H1 (cell line): ENCODE results near the gene ERC1. TPM values are rescaled to one million over a fixed set of nuclear protein-coding genes. Genes with fewer than 3 reads are reported as not detected.

Experiments
- SIRT6 ChIP-seq: IDR thresholded peaks from one replicate; pipeline ENCODE4 v1.7.1; 2012; ENCODE audit warnings: low read length, inconsistent platforms
- SP2 ChIP-seq: IDR thresholded peaks from 2 replicates; pipeline ENCODE4 v1.6.1; 2012; ENCODE audit warnings: mild to moderate bottlenecking, low read length, inconsistent platforms
- TAF7 ChIP-seq: optimal IDR thresholded peaks from 2 replicates; pipeline ENCODE3; 2011; ENCODE audit warnings: low read depth, mild to moderate bottlenecking, inconsistent platforms, low read length, moderate library complexity, borderline replicate concordance
- ZNF274 ChIP-seq: IDR thresholded peaks from 2 replicates; pipeline ENCODE4 v1.7.0; 2012; ENCODE audit warnings: low read length, borderline replicate concordance; ENCODE audit errors: extremely low read depth
- polyA plus RNA-seq, 7 experiments: library from polyadenylated mRNA; depleted of rRNA in 3 of 7; stranded (reverse) in 5 of 7; unstranded in 2 of 7; fragments of >200 nt in 5 of 7; fragments of 200-250 nt in 2 of 7; gene quantifications; 1 replicate in 5 of 7; 2 replicates in 1 of 7; 4 replicates in 1 of 7; pipeline versions ENCODE4 v1.2.1 to v1.2.3, GENCODE V29; 2011 to 2013; ENCODE audit warnings: missing spikeins in 2 of 7, mixed read lengths in 2 of 7
- total RNA-seq: library from RNA; stranded (reverse); fragmentation: NEBNext Ultra II Directional; extraction: Animal tissue kit (Norgen Biotek cat#: 25700); gene quantifications from 2 replicates; pipeline ENCODE4 v1.2.1, GENCODE V29; 2021
- TF ChIP-seq, protein P1 (sequence below): fragments of 300-600 bp; sonication (generic); IDR thresholded peaks from 2 replicates; pipeline ENCODE4 v1.7.1; 2012; ENCODE audit warnings: low read length, moderate library complexity, mild to moderate bottlenecking, inconsistent platforms; ENCODE audit not compliant: insufficient replicate concordance

Gene ERC1
- total and polyA plus RNA-seq, 2 of the 8 experiments (the other 6 are each of a cell fraction or from before 2014, with no cell fraction given): 7.8 to 45.7 TPM

DNA sequence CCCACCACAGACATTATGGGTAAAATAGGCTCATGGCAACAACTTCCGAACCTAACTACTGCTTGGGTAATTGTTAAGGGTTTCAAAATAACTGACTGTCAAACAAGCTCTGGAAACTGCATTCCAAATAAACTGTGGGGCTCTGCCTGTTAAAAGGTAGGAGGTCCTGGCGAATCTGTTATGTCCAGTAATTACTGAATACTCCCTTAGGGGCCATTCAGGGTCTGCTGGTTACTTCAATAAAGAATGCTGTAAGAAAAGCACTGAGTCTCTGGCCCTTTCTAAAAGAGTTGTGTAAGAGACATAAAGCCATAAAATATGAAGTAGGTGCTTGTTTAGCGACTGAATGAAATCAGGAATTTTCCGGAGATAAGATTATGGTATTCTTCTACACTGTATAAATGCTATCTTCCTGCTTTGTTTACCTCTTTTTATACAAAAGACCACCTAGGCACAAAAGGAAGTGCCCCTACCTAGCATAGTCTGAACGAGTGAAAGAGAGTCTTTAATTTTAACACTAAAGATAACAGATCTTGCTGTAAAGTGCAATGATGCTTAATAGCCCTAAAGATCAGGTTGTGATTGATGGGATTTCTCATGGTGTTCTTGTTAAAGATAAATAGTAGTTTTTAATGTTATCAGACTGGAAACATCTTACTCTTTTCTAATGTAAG is 475.6 kb downstream of the ERC1 start (continued):
- TF ChIP-seq, protein P1, sequence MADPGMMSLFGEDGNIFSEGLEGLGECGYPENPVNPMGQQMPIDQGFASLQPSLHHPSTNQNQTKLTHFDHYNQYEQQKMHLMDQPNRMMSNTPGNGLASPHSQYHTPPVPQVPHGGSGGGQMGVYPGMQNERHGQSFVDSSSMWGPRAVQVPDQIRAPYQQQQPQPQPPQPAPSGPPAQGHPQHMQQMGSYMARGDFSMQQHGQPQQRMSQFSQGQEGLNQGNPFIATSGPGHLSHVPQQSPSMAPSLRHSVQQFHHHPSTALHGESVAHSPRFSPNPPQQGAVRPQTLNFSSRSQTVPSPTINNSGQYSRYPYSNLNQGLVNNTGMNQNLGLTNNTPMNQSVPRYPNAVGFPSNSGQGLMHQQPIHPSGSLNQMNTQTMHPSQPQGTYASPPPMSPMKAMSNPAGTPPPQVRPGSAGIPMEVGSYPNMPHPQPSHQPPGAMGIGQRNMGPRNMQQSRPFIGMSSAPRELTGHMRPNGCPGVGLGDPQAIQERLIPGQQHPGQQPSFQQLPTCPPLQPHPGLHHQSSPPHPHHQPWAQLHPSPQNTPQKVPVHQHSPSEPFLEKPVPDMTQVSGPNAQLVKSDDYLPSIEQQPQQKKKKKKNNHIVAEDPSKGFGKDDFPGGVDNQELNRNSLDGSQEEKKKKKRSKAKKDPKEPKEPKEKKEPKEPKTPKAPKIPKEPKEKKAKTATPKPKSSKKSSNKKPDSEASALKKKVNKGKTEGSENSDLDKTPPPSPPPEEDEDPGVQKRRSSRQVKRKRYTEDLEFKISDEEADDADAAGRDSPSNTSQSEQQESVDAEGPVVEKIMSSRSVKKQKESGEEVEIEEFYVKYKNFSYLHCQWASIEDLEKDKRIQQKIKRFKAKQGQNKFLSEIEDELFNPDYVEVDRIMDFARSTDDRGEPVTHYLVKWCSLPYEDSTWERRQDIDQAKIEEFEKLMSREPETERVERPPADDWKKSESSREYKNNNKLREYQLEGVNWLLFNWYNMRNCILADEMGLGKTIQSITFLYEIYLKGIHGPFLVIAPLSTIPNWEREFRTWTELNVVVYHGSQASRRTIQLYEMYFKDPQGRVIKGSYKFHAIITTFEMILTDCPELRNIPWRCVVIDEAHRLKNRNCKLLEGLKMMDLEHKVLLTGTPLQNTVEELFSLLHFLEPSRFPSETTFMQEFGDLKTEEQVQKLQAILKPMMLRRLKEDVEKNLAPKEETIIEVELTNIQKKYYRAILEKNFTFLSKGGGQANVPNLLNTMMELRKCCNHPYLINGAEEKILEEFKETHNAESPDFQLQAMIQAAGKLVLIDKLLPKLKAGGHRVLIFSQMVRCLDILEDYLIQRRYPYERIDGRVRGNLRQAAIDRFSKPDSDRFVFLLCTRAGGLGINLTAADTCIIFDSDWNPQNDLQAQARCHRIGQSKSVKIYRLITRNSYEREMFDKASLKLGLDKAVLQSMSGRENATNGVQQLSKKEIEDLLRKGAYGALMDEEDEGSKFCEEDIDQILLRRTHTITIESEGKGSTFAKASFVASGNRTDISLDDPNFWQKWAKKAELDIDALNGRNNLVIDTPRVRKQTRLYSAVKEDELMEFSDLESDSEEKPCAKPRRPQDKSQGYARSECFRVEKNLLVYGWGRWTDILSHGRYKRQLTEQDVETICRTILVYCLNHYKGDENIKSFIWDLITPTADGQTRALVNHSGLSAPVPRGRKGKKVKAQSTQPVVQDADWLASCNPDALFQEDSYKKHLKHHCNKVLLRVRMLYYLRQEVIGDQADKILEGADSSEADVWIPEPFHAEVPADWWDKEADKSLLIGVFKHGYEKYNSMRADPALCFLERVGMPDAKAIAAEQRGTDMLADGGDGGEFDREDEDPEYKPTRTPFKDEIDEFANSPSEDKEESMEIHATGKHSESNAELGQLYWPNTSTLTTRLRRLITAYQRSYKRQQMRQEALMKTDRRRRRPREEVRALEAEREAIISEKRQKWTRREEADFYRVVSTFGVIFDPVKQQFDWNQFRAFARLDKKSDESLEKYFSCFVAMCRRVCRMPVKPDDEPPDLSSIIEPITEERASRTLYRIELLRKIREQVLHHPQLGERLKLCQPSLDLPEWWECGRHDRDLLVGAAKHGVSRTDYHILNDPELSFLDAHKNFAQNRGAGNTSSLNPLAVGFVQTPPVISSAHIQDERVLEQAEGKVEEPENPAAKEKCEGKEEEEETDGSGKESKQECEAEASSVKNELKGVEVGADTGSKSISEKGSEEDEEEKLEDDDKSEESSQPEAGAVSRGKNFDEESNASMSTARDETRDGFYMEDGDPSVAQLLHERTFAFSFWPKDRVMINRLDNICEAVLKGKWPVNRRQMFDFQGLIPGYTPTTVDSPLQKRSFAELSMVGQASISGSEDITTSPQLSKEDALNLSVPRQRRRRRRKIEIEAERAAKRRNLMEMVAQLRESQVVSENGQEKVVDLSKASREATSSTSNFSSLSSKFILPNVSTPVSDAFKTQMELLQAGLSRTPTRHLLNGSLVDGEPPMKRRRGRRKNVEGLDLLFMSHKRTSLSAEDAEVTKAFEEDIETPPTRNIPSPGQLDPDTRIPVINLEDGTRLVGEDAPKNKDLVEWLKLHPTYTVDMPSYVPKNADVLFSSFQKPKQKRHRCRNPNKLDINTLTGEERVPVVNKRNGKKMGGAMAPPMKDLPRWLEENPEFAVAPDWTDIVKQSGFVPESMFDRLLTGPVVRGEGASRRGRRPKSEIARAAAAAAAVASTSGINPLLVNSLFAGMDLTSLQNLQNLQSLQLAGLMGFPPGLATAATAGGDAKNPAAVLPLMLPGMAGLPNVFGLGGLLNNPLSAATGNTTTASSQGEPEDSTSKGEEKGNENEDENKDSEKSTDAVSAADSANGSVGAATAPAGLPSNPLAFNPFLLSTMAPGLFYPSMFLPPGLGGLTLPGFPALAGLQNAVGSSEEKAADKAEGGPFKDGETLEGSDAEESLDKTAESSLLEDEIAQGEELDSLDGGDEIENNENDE: no peak
- TF ChIP-seq TAF7: no peak
- TF ChIP-seq ZNF274: no peak
- TF ChIP-seq SP2: no peak
- TF ChIP-seq SIRT6: no peak
- TF ChIP-seq, all 59 proteins: peak for 0
